RPMI8226 (cell line): Measurements from ENCODE around the gene YAF2.

Source experiments
- DNase-seq: peaks from one replicate; pipeline ENCODE4 v3.0.0-alpha.2; 2015

The YAF2 gene

GRCh38 chr12:42238240-42239140, at the start of gene YAF2:
Gene YAF2, minus strand, starts transcription at chr12:42238248. Its CDS starts 68 bp downstream, at chr12:42238180.
- peak; percentile 90 for DNase-seq

- DNase-seq: no peak
Measured at GRCh38 chr12:42286741-42287140, 48.7 kb upstream of the YAF2 start.

GRCh38 chr12:42285431-42285830, 47.4 kb upstream of the YAF2 start:
- no peak for DNase-seq

- DNase-seq: no peak
Measured at GRCh38 chr12:42284876-42285275, 46.8 kb upstream of the YAF2 start.

- DNase-seq: no peak
Measured at GRCh38 chr12:42284157-42284556, 46.1 kb upstream of the YAF2 start.

GRCh38 chr12:42283739-42284138, 45.7 kb upstream of the YAF2 start:
- DNase-seq: no peak

GRCh38 chr12:42282294-42282693, 44.2 kb upstream of the YAF2 start:
- no peak for DNase-seq

- no peak for DNase-seq
Measured at GRCh38 chr12:42281844-42282243, 43.8 kb upstream of the YAF2 start.

GRCh38 chr12:42281278-42281677, 43.2 kb upstream of the YAF2 start:
- no peak for DNase-seq

- DNase-seq: no peak
Measured at GRCh38 chr12:42278128-42278510, 40.1 kb upstream of the YAF2 start.

- no peak for DNase-seq
Measured at GRCh38 chr12:42277396-42278127, 39.5 kb upstream of the YAF2 start.

- no peak for DNase-seq
Measured at GRCh38 chr12:42275499-42275898, 37.5 kb upstream of the YAF2 start.

GRCh38 chr12:42273706-42274105, 35.7 kb upstream of the YAF2 start:
- no peak for DNase-seq

GRCh38 chr12:42270596-42270995, 32.5 kb upstream of the YAF2 start:
- DNase-seq: no peak

- no peak for DNase-seq
Measured at GRCh38 chr12:42267413-42268190, 29.6 kb upstream of the YAF2 start.

- DNase-seq: no peak
Measured at GRCh38 chr12:42266579-42267230, 28.7 kb upstream of the YAF2 start.

GRCh38 chr12:42262271-42262670, 24.2 kb upstream of the YAF2 start:
- DNase-seq: no peak

- DNase-seq: no peak
Measured at GRCh38 chr12:42261708-42262107, 23.7 kb upstream of the YAF2 start.

- DNase-seq: no peak
Measured at GRCh38 chr12:42260518-42260917, 22.5 kb upstream of the YAF2 start.

- no peak for DNase-seq
Measured at GRCh38 chr12:42259699-42260098, 21.7 kb upstream of the YAF2 start.

- no peak for DNase-seq
Measured at GRCh38 chr12:42255866-42256261, 17.8 kb upstream of the YAF2 start.

- no peak for DNase-seq
Measured at GRCh38 chr12:42255221-42255865, 17.3 kb upstream of the YAF2 start.
